GM13976 (cell line): Measurements from ENCODE around the gene MSGN1.

Experiments
- DNase-seq: peaks from one replicate; pipeline ENCODE4 v3.0.0; 2012; ENCODE audit warnings: low spot score
- in situ Hi-C: fragments of 300-500 bp; cut with MboI; formaldehyde crosslinking; loops from one replicate; pipeline ENCODE4 v1.12.0; 2022; ENCODE audit warnings: low sequenced_read_pairs, mixed read lengths, inconsistent platforms; ENCODE audit not compliant: unreplicated experiment
- TF ChIP-seq, protein P1 (sequence below): IDR thresholded peaks from 2 replicates; pipeline ENCODE4 v1.5.1; 2012; ENCODE audit warnings: borderline replicate concordance, mild to moderate bottlenecking; ENCODE audit not compliant: insufficient read depth; ENCODE audit errors: extremely low read depth, missing control alignments, control extremely low read depth

Gene MSGN1

DNA sequence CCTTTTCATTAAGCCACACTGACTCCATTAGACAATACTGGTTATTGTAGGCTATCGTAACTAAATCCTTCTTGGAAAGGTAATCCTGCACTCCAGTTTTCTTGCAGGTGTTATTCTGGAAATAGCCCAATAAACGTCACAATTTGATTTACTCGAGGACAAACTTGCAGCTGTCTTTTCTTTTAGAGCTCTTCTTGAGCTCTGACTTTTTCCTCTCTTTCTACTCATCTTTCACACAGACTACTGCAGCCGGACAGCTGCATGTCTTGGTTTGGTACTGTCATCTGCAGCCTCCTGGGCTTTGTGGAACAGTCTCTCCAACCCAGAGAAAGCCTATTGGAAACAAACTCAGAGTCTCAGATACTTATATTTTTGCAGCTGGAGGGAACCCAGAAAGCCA, 23.0 kb upstream of the MSGN1 start:
- DNase-seq: no peak
- in situ Hi-C loops: no loop called here
- TF ChIP-seq, protein P1, sequence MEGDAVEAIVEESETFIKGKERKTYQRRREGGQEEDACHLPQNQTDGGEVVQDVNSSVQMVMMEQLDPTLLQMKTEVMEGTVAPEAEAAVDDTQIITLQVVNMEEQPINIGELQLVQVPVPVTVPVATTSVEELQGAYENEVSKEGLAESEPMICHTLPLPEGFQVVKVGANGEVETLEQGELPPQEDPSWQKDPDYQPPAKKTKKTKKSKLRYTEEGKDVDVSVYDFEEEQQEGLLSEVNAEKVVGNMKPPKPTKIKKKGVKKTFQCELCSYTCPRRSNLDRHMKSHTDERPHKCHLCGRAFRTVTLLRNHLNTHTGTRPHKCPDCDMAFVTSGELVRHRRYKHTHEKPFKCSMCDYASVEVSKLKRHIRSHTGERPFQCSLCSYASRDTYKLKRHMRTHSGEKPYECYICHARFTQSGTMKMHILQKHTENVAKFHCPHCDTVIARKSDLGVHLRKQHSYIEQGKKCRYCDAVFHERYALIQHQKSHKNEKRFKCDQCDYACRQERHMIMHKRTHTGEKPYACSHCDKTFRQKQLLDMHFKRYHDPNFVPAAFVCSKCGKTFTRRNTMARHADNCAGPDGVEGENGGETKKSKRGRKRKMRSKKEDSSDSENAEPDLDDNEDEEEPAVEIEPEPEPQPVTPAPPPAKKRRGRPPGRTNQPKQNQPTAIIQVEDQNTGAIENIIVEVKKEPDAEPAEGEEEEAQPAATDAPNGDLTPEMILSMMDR: no peak

GRCh38 chr2:17793803-17794354, 22.4 kb upstream of the MSGN1 start:
- no peak for DNase-seq
- TF ChIP-seq, protein P1: no peak
- in situ Hi-C loops: no loop called here

GRCh38 chr2:17795309-17795708, 21.0 kb upstream of the MSGN1 start:
- TF ChIP-seq, protein P1: no peak
- no peak for DNase-seq
- in situ Hi-C loops: no loop called here

GRCh38 chr2:17798338-17798737, 17.9 kb upstream of the MSGN1 start:
- in situ Hi-C loops: no loop called here
- TF ChIP-seq, protein P1: no peak
- no peak for DNase-seq

DNA sequence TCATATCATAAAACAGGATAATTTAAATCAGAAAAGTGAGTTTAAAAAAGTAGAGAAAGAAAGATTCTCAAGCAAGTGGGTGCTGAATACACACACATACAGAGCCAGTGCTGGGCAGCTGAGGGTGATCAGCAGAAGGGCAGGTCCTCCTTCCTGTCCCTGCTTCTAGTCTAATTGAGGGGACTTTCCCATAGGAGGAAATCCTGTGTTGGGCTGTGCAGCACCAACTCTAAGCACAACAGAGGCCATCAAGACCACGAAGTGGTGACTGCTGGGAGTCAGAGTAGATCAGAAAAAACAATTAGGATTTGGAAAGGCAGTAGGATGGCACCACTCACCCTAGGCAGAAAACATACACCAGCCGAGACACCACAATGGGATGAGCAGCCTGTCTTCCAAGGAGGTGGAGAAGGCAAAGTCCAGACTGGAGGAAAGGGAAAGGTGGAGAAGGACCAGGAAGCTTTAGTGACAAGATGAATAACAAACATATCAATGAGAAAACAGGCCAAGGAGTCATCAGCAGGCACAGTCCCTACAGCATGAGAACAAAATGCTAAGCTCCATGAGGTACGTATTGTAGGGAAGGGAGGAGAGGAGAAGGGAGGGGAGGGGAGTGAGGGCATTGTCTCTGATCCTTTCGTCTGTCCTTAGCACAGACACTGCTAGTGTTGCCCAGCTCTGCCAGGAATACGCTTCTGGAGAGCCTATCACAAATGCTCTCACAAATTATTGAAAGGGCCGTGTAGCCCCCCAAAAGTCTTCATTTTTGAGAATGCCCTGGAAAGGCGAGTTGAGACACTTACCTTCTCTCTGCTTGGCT, 16.7 kb upstream of the MSGN1 start:
- no peak for DNase-seq
- TF ChIP-seq, protein P1: no peak
- in situ Hi-C loops: no loop called here

DNA sequence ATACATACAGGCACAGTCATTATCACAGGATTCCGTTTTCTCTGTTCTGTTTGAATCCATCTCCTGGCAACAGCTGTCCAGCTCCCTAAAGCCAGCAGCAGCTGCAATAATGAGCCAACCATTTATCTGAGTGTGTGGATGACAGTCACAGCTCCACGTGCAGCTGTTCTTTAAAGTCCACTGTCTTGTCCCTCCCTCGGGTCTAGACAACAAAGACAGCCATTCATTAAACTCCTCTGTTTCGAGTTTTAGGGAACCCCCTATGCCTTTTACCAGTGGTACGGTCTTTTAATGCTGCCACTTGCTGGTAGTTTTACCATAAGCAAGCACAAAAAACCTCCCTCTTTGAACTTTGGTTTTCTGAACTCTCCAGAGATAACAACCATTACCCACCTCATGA, 16.0 kb upstream of the MSGN1 start:
- TF ChIP-seq, protein P1: no peak
- in situ Hi-C loops: no loop called here
- no peak for DNase-seq
